ENCODE measurements around the gene BAHCC1.

- no peak for TF ChIP-seq EZH2phosphoT487 (IDR thresholded peaks at IDR 0.05; ENCODE audit: low read length)
- TF ChIP-seq, protein P1, sequence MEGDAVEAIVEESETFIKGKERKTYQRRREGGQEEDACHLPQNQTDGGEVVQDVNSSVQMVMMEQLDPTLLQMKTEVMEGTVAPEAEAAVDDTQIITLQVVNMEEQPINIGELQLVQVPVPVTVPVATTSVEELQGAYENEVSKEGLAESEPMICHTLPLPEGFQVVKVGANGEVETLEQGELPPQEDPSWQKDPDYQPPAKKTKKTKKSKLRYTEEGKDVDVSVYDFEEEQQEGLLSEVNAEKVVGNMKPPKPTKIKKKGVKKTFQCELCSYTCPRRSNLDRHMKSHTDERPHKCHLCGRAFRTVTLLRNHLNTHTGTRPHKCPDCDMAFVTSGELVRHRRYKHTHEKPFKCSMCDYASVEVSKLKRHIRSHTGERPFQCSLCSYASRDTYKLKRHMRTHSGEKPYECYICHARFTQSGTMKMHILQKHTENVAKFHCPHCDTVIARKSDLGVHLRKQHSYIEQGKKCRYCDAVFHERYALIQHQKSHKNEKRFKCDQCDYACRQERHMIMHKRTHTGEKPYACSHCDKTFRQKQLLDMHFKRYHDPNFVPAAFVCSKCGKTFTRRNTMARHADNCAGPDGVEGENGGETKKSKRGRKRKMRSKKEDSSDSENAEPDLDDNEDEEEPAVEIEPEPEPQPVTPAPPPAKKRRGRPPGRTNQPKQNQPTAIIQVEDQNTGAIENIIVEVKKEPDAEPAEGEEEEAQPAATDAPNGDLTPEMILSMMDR (IDR thresholded peaks at IDR 0.05; ENCODE audit: low read length) = no peak
Observed at GRCh38 chr17:81347437-81347836, 47.8 kb upstream of the BAHCC1 start.
